Kidney epithelial cell (primary cell): ENCODE data around the gene TSPAN19. TPM values are rescaled to one million over a fixed set of nuclear protein-coding genes. Genes with fewer than 3 reads are reported as not detected.

Source experiments
- DNase-seq: peaks from one replicate; pipeline ENCODE4 v3.0.0-alpha.2; 2010; ENCODE audit warnings: low read depth
- H3K27me3 ChIP-seq: 2 replicates; pipeline ENCODE4 v1.6.0; 2011; ENCODE audit warnings: low read length; ENCODE audit not compliant: control insufficient read depth, insufficient read depth
- H3K36me3 ChIP-seq: 2 replicates; pipeline ENCODE4 v1.5.1; 2011; ENCODE audit warnings: low read length; ENCODE audit not compliant: control insufficient read depth, insufficient read depth
- H3K4me3 ChIP-seq: 2 replicates; pipeline ENCODE4 v1.5.1; 2011; ENCODE audit warnings: low read depth, mild to moderate bottlenecking, control low read depth, low read length
- total RNA-seq: library from RNA; depleted of rRNA; stranded (reverse); fragments of >200 nt; gene quantifications from 2 replicates; pipeline ENCODE4 v1.2.3, GENCODE V29; 2015
- TF ChIP-seq, protein P1 (sequence below): IDR thresholded peaks from 2 replicates; pipeline ENCODE4 v1.5.1; 2011; ENCODE audit warnings: mild to moderate bottlenecking, moderate library complexity, low read length, control low read depth, inconsistent platforms; ENCODE audit not compliant: insufficient read depth, poor library complexity, severe bottlenecking

Gene TSPAN19
- total RNA-seq, 1 donor from 2014 or later: 0.92 TPM

DNA sequence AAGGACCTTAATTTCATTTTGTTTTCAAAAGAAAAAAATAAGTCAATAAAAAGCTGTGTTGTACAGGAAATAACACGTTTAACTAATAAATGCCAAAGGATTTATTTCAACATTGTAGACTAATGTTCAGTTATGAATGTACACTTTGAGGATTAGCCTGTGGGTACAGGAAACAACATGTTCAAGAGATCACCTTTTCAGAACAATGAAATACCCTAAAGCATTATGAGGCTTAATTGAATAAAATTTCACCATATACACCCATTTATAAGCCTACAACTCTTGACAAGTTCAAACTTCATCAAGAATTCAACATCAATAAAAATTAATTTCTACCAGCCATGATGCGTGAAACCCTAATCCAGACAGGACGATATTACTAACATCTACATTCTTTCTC, 66.9 kb downstream of the TSPAN19 start:
- H3K4me3 ChIP-seq: no peak overlapping the region
- TF ChIP-seq, protein P1, sequence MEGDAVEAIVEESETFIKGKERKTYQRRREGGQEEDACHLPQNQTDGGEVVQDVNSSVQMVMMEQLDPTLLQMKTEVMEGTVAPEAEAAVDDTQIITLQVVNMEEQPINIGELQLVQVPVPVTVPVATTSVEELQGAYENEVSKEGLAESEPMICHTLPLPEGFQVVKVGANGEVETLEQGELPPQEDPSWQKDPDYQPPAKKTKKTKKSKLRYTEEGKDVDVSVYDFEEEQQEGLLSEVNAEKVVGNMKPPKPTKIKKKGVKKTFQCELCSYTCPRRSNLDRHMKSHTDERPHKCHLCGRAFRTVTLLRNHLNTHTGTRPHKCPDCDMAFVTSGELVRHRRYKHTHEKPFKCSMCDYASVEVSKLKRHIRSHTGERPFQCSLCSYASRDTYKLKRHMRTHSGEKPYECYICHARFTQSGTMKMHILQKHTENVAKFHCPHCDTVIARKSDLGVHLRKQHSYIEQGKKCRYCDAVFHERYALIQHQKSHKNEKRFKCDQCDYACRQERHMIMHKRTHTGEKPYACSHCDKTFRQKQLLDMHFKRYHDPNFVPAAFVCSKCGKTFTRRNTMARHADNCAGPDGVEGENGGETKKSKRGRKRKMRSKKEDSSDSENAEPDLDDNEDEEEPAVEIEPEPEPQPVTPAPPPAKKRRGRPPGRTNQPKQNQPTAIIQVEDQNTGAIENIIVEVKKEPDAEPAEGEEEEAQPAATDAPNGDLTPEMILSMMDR: no peak
- DNase-seq: no peak

More for the DNA sequence above, 66.9 kb downstream of the TSPAN19 start:
- H3K36me3 ChIP-seq: no peaks in the 10 kb centered on the region
- H3K27me3 ChIP-seq: no peaks in the 10 kb centered on the region

Other genes starting within 250 kb of the TSPAN19 start
- 14.9 and 15.9 TPM in 2 replicates for gene SLC6A15, start 123.5 kb downstream of the TSPAN19 start, total RNA-seq
- gene LRRIQ1, start 74 bp upstream of the TSPAN19 start, total RNA-seq: 2.3 and 3.1 TPM in 2 replicates
- 0.21 and 0.54 TPM in 2 replicates for gene ALX1, start 243.9 kb upstream of the TSPAN19 start, total RNA-seq